K562 (cell line): ENCODE measurements around the gene TRIM37. TPM values are rescaled to one million over a fixed set of nuclear protein-coding genes. Genes with fewer than 3 reads are reported as not detected.

Experiments used
- ATAC-seq: fragments of 200-7000 bp; cut with Tn5 transposase; 3 replicates; pipeline ENCODE4 v1.9.1; 2020; ENCODE audit warnings: moderate library complexity
- BruUV-seq: library from RNA; stranded (reverse); fragments of 400-500 nt; replicated peaks from 2 replicates; lab custom pipeline; 2021; lab: Mats Ljungman, UMichigan
- CTCF ChIA-PET: fragments of 300-600 bp; formaldehyde crosslinking; extraction: SDS; loops from one replicate; lab custom pipeline; 2021; ENCODE audit warnings: low intra/inter-chr PET ratio; lab: Yijun Ruan, JAX
- POLR2A ChIA-PET: fragments of 300-600, 350-650 bp; sonication (Branson Sonifier 250); formaldehyde crosslinking; extraction: SDS; loops from one replicate; lab custom pipeline; 2021; ENCODE audit warnings: antibody characterized with exemption, inconsistent platforms; lab: Yijun Ruan, JAX
- DNase-seq, 4 experiments: peaks; one replicate each; pipeline versions ENCODE4 v3.0.0 to v3.0.0-alpha.2; 2011 to 2018; ENCODE audit warnings: low spot score in 3 of 4, mixed read lengths in 3 of 4; ENCODE audit errors: extremely low read depth in 1 of 4
- FAIRE-seq: peaks from 2 replicates; lab custom pipeline; 2011; peaks lifted over from hg19 to GRCh38; lab: Jason Lieb, UNC
- H2AFZ ChIP-seq: 2 replicates; pipeline ENCODE4 v1.6.0; 2011; ENCODE audit warnings: low read depth, low read length, control low read depth, inconsistent platforms
- H3K27ac ChIP-seq: fragments of 200-600 bp; 3 replicates; pipeline ENCODE4 v1.8.0; 2011; ENCODE audit warnings: low read depth, mild to moderate bottlenecking, control low read depth, inconsistent platforms, low read length, moderate library complexity, mixed read lengths; ENCODE audit errors: extremely low read depth
- H3K27me3 ChIP-seq, 2 experiments: fragments of 300-600 bp in 1 of 2; 2 replicates in 1 of 2; 3 replicates in 1 of 2; pipeline versions ENCODE4 v1.6.0 to v1.8.0; 2011; ENCODE audit warnings: inconsistent platforms in 2 of 2, low read length in 2 of 2, mild to moderate bottlenecking in 1 of 2, mixed read lengths in 1 of 2, moderate library complexity in 1 of 2; ENCODE audit not compliant: control insufficient read depth in 2 of 2, insufficient read depth in 2 of 2
- H3K36me3 ChIP-seq: fragments of 300-600 bp; 3 replicates; pipeline ENCODE4 v1.8.0; 2011; ENCODE audit warnings: mild to moderate bottlenecking, low read length, inconsistent platforms; ENCODE audit not compliant: control insufficient read depth, insufficient read depth
- H3K4me1 ChIP-seq, 2 experiments: fragments of 200-600 bp in 1 of 2; replicated peaks in 1 of 2; 2 replicates in 1 of 2; 3 replicates in 1 of 2; pipeline versions ENCODE4 v1.5.1 to v1.8.0; 2011; ENCODE audit warnings: inconsistent platforms in 2 of 2, low read length in 2 of 2, mild to moderate bottlenecking in 1 of 2, mixed read lengths in 1 of 2, moderate library complexity in 1 of 2; ENCODE audit not compliant: control insufficient read depth in 2 of 2, insufficient read depth in 2 of 2
- H3K4me2 ChIP-seq: 2 replicates; pipeline ENCODE4 v1.6.1; 2011; ENCODE audit warnings: low read length, control low read depth, inconsistent platforms, mixed read lengths; ENCODE audit not compliant: insufficient read depth
- H3K4me3 ChIP-seq: fragments of 200-600 bp; sonication (generic), shearing (Covaris generic); 2 replicates; pipeline ENCODE4 v1.5.1; 2016; ENCODE audit warnings: control low read depth, inconsistent platforms
- H3K79me2 ChIP-seq: fragments of 200-600 bp; 3 replicates; pipeline ENCODE4 v1.8.0; 2011; ENCODE audit warnings: low read length, inconsistent platforms; ENCODE audit not compliant: control insufficient read depth, insufficient read depth
- H3K9ac ChIP-seq, 2 experiments: 2 replicates each; pipeline versions ENCODE4 v1.6.0 to v1.6.1; 2011; ENCODE audit warnings: low read depth in 2 of 2, low read length in 2 of 2, control low read depth in 1 of 2, inconsistent platforms in 1 of 2, mild to moderate bottlenecking in 1 of 2, mixed read lengths in 1 of 2; ENCODE audit not compliant: insufficient read depth in 1 of 2
- H3K9me1 ChIP-seq: one replicate; pipeline ENCODE4 v1.6.0; 2011; ENCODE audit warnings: inconsistent platforms, mild to moderate bottlenecking, low read length, moderate library complexity; ENCODE audit not compliant: control insufficient read depth, insufficient read depth
- H3K9me3 ChIP-seq: replicated peaks from 2 replicates; pipeline ENCODE4 v1.5.1; 2011; ENCODE audit warnings: low read depth, low read length, inconsistent platforms; ENCODE audit not compliant: control insufficient read depth, insufficient read depth
- H4K20me1 ChIP-seq: replicated peaks from 2 replicates; pipeline ENCODE4 v1.6.1; 2011; ENCODE audit warnings: low read length, inconsistent platforms, mixed read lengths; ENCODE audit not compliant: control insufficient read depth, insufficient read depth
- ATF1 ChIP-seq, 2 experiments: fragments of 450-650 bp in 1 of 2; IDR thresholded peaks; 2 replicates each; pipeline ENCODE4 v1.6.1; 2016; ENCODE audit warnings: missing compliant biosample characterization in 1 of 2, missing genetic modification characterization in 1 of 2
- BRD4 ChIP-seq: fragments of 200-600 bp; sonication (generic); IDR thresholded peaks from 2 replicates; pipeline ENCODE4 v1.6.1; 2017; ENCODE audit warnings: inconsistent platforms
- EWSR1 ChIP-seq: fragments of 450-650 bp; IDR thresholded peaks from 2 replicates; pipeline ENCODE4 v1.6.1; 2018; ENCODE audit warnings: borderline replicate concordance, mild to moderate bottlenecking, low read depth, moderate library complexity; ENCODE audit not compliant: partially characterized antibody
- FOSL1 ChIP-seq: fragments of 200-800 bp; sonication (Bioruptor generic); conservative IDR thresholded peaks from 2 replicates; pipeline ENCODE4 v1.6.1; 2016; ENCODE audit warnings: missing genetic modification characterization, missing compliant biosample characterization
- FOXA3 ChIP-seq, 2 experiments: fragments of 450-650 bp in 1 of 2; sonication (generic) in 1 of 2; formaldehyde crosslinking; IDR thresholded peaks in 1 of 2; conservative IDR thresholded peaks in 1 of 2; 2 replicates each; pipeline versions ENCODE4 v1.4.0 to v1.8.0; 2020 to 2022; ENCODE audit warnings: mild to moderate bottlenecking in 2 of 2, missing genetic modification reagents in 1 of 2
- JUND ChIP-seq, 2 experiments: IDR thresholded peaks; 2 replicates in 1 of 2; 3 replicates in 1 of 2; pipeline ENCODE4 v1.6.1; 2011; ENCODE audit warnings: borderline replicate concordance in 2 of 2, low read depth in 2 of 2, low read length in 2 of 2, improper control_type of control experiment in 1 of 2, missing biosample characterization in 1 of 2, missing genetic modification characterization in 1 of 2, missing genetic modification reagents in 1 of 2
- RNF2 ChIP-seq: sonication (generic); IDR thresholded peaks from 2 replicates; pipeline ENCODE4 v1.6.1; 2016
- ZNF445 ChIP-seq: fragments of 250-450 bp; sonication (Bioruptor Pico); IDR thresholded peaks from 2 replicates; pipeline ENCODE4 v1.4.0; 2020; ENCODE audit warnings: low read depth, mild to moderate bottlenecking, moderate library complexity
- WGBS: fragments of 100-300 bp; shearing (Covaris generic); methylation state at CpG from one replicate; pipeline ENCODE4 v1.1.6; 2016; ENCODE audit warnings: low coverage, mixed read lengths; ENCODE audit not compliant: insufficient coverage; ENCODE audit errors: missing lambda C conversion rate; 5-methylcytosine and 5-hydroxymethylcytosine counted together
- in situ Hi-C: fragments of 300-500 bp; cut with MboI; formaldehyde crosslinking; loops from 4 replicates; pipeline ENCODE4 v1.15.0; 2018; ENCODE audit warnings: inconsistent platforms, mixed read lengths
- intact Hi-C: fragments of 100-400 bp; cut with micrococcal nuclease; formaldehyde crosslinking; loops from 2 replicates; pipeline ENCODE4 v1.14.2; 2022
- polyA plus RNA-seq, 8 experiments: library from polyadenylated mRNA; depleted of rRNA in 4 of 8; stranded (reverse) in 5 of 8; unstranded in 3 of 8; fragments of >200 nt; fragmentation: Nextera tagmentation in 2 of 8; fragmentation: Illumina TruSeq in 1 of 8; extraction: Ambion mirVana in 2 of 8; extraction: Trizol in 1 of 8; gene quantifications; 2 replicates each; pipeline versions ENCODE4 v1.2.1 to v1.2.3, GENCODE V29; 2011 to 2014; ENCODE audit warnings: inconsistent platforms in 1 of 8, missing spikeins in 1 of 8
- total RNA-seq, 7 experiments: library from RNA; depleted of rRNA in 6 of 7; stranded (reverse); fragments of >200 nt in 6 of 7; fragmentation: Illumina TruSeq in 2 of 7; extraction: Trizol in 2 of 7; gene quantifications; 2 replicates each; pipeline versions ENCODE4 v1.2.1 to v1.2.3, GENCODE V29; 2011 to 2021; ENCODE audit warnings: low replicate concordance in 1 of 7
- TF ChIP-seq, protein P1 (sequence below): fragments of 250-450 bp; sonication (Bioruptor Pico); IDR thresholded peaks from 2 replicates; pipeline ENCODE4 v1.9.0; 2021; ENCODE audit warnings: mild to moderate bottlenecking
- TF ChIP-seq, protein P2 (sequence below), 3 experiments: fragments of 200-800 bp in 1 of 3; fragments of 250-450 bp in 1 of 3; fragments of 450-650 bp in 1 of 3; sonication (Bioruptor Pico) in 1 of 3; sonication (Bioruptor generic) in 1 of 3; formaldehyde crosslinking in 1 of 3; IDR thresholded peaks; 2 replicates each; pipeline versions ENCODE4 v1.6.1 to v1.8.0; 2016 to 2022; ENCODE audit warnings: mild to moderate bottlenecking in 2 of 3, missing genetic modification characterization in 2 of 3, missing compliant biosample characterization in 1 of 3, moderate library complexity in 1 of 3

The TRIM37 gene
- total and polyA plus RNA-seq, 9 of the 15 experiments (the other 6 are each of a cell fraction or from before 2014, with no cell fraction given): 4.5 to 31.4 (median 23.8) TPM

- TF ChIP-seq ATF1 (CRISPR knock-in tag; IDR thresholded peaks at IDR 0.05): no peak
- peak; percentile 51 for TF ChIP-seq ATF1 (tag; IDR thresholded peaks at IDR 0.05)
- TF ChIP-seq, protein P1, sequence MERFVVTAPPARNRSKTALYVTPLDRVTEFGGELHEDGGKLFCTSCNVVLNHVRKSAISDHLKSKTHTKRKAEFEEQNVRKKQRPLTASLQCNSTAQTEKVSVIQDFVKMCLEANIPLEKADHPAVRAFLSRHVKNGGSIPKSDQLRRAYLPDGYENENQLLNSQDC (CRISPR knock-in tag): no peak
- no peak for TF ChIP-seq BRD4
- TF ChIP-seq FOSL1 (tag): peak; percentile 60
- TF ChIP-seq ZNF445 (CRISPR knock-in tag): no peak
These were observed 60.5 kb downstream of the TRIM37 start (continued) for GRCh38 chr17:59046192-59046591.

DNA sequence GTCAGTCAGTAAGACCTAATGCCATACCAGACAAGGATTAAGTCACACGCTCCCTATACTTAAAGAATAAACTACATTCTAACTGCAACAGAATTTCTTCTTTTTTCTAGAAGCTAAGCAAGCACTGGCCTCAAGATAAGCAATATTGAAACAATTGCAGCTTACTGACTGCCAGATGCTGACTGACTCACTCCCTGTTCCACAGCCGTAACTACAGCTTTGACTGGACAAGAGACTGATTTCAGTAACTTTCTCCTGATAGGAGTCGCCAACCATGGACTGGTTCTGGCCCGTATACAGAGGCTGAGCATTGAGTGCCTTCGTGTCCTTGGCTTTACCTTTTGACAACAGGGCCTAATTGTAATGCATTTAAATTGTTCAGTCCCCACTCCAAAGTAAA, 67.9 kb downstream of the TRIM37 start:
- TF ChIP-seq, protein P2, sequence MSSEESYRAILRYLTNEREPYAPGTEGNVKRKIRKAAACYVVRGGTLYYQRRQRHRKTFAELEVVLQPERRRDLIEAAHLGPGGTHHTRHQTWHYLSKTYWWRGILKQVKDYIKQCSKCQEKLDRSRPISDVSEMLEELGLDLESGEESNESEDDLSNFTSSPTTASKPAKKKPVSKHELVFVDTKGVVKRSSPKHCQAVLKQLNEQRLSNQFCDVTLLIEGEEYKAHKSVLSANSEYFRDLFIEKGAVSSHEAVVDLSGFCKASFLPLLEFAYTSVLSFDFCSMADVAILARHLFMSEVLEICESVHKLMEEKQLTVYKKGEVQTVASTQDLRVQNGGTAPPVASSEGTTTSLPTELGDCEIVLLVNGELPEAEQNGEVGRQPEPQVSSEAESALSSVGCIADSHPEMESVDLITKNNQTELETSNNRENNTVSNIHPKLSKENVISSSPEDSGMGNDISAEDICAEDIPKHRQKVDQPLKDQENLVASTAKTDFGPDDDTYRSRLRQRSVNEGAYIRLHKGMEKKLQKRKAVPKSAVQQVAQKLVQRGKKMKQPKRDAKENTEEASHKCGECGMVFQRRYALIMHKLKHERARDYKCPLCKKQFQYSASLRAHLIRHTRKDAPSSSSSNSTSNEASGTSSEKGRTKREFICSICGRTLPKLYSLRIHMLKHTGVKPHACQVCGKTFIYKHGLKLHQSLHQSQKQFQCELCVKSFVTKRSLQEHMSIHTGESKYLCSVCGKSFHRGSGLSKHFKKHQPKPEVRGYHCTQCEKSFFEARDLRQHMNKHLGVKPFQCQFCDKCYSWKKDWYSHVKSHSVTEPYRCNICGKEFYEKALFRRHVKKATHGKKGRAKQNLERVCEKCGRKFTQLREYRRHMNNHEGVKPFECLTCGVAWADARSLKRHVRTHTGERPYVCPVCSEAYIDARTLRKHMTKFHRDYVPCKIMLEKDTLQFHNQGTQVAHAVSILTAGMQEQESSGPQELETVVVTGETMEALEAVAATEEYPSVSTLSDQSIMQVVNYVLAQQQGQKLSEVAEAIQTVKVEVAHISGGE (CRISPR knock-in tag; IDR thresholded peaks at IDR 0.05): peak in 1 of 3 experiments; percentile 81; a peak in 1 of 6 replicates
- 0 out of 4 replicates have a peak, but pooled peaks of 1 of the 2 experiments have one; percentile 21 for TF ChIP-seq FOXA3 (CRISPR knock-in tag; conservative IDR thresholded peaks at IDR 0.05 in 1 of 2, IDR thresholded peaks at IDR 0.05 in 1 of 2)
- TF ChIP-seq RNF2: no peak
- peak; percentile 29 for TF ChIP-seq EWSR1
- no peak for TF ChIP-seq JUND (IDR thresholded peaks at IDR 0.05; ENCODE audit: borderline replicate concordance, low read depth, low read length)
- no peak for TF ChIP-seq JUND (tag; IDR thresholded peaks at IDR 0.05; ENCODE audit: borderline replicate concordance, low read depth, low read length)
- Histone ChIP-seq H4K20me1 (no peaks in the 10 kb centered on the region), H3K79me2 (no peaks in the 10 kb centered on the region), H3K9me1 (no peaks in the 10 kb centered on the region), H3K4me1 (no peaks in the 10 kb centered on the region), H3K27me3 (no peaks in the 10 kb centered on the region), H3K4me3 (no peak overlapping the region), H3K27ac (no peak overlapping the region), H3K36me3 (peaks cover 69% of the 10 kb centered on the region), H3K9me3 (no peaks in the 10 kb centered on the region), H3K4me2 (no peak overlapping the region), H3K9ac (no peak overlapping the region), H2AFZ (no peak overlapping the region)
- in situ Hi-C loops: no loop called here
- intact Hi-C loops: no loop called here
- FAIRE-seq: peak; percentile 59
- ChIA-PET CTCF (no interaction called here), POLR2A (no interaction called here)
- DNase-seq: peak in 1 of 4 experiments; percentile 5
- WGBS: 77% methylated on average over 5 of the region's 5 CpGs
- no TSS peak for BruUV-seq
- no peak for ATAC-seq
